D721Med (cell line): ENCODE data around the gene RELT.

Source experiments
- DNase-seq: peaks from one replicate; pipeline ENCODE4 v3.0.0; 2011; ENCODE audit warnings: low spot score; ENCODE audit not compliant: insufficient read length
- FAIRE-seq: peaks from 2 replicates; lab custom pipeline; 2011; peaks lifted over from hg19 to GRCh38; lab: Jason Lieb, UNC
- CTCF ChIP-seq: IDR thresholded peaks from 2 replicates; pipeline ENCODE4 v1.5.1; 2012; ENCODE audit warnings: mild to moderate bottlenecking, control low read depth; ENCODE audit not compliant: insufficient read depth; ENCODE audit errors: missing control alignments

Gene RELT

DNA sequence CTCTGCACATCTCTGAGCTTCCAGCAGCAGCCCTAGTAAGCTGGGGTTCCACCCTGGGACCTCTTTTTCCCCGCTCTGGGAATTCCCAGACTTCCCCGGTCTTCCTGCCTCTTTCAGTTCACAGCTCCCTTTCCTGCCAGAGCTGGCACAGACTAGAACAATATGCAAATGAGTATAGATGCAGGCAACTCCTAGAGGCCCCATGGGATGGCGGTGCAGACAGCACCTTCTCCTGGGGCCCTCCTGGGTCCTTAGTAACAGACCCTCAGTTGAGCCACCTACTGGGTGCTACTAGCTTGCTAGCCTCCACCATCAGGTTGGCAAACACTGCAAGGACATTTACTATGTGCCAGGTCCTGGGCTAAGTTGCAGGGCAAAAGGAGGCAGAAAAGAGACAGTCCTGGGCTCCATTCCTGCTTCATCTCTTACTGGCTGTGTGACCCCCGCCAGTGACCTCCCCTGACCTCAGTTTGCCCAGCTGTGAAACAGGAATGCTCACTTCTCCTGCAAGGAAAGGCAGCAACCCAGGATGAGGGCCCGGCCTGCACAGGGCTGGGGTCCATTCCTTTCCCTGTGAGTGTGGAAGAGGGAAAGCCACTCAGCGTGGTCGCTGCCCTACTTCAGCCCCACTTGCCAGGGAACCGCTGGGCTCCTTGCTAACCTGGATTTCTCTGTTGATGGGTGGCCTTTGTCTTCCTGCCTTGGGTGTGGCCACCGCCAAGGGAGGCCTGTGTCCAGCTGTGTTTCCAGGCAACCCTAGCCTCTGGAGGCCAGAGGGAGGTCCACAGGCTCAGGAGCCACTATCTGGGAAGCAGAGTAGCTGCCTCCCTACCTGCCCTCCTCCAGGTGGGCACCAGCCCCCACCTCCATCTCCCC, 7.3 kb downstream of the RELT start:
- FAIRE-seq, result no peak
- DNase-seq, result no peak
- TF ChIP-seq CTCF, result no peak

GRCh38 chr11:73384125-73384441, 7.9 kb downstream of the RELT start:
- FAIRE-seq, result no peak
- DNase-seq, result no peak
- TF ChIP-seq CTCF, result no peak

- no peak for DNase-seq
- TF ChIP-seq CTCF, result no peak
- no peak for FAIRE-seq
These were observed 8.3 kb downstream of the RELT start for GRCh38 chr11:73384531-73384871.

DNA sequence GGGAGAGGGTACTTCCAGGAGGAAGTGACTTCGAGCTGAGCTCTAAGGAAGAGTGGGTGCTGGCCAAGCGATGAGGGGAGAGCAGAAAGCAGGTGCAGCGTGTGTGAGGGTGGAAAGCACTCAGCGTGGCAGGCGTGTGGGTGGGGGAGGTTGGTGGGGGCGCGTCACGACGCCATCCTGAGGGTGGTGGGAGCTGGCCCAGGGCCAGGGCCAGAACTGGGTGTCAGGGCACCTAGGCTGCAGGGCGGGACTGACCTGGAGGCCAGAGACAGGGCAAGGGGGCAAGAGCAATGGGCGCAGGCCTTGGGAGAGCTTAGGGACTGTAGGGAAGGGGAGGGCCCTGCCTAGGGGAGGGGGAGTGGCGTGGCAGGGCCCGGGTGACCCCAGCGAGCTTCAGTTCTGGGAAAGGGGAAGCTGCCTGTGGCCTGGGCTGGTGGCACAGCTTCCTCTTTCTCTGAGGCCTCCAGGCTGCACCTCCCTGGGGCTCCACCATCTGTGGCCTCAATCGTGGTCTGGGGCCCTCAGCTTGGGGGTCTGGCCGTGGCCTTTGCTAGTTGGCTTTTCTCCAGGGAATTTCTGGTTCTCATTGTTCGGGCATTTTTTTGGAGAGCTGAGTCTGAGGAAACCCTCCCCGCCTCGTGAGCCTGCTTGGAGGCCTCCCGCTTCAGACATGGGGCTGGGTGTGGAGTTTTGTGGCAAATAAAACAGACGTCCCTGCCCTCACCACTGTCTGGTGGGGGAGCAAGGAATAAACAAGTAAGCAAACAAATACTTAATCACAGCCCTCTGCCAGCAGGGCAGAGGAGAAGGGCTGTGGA, 8.9 kb downstream of the RELT start:
- TF ChIP-seq CTCF, result no peak
- no peak for FAIRE-seq
- DNase-seq, result no peak

- no peak for TF ChIP-seq CTCF
- DNase-seq, result no peak
- FAIRE-seq, result no peak
These were observed 9.8 kb downstream of the RELT start for GRCh38 chr11:73386016-73386415.

- DNase-seq (no peak), FAIRE-seq (no peak)
- TF ChIP-seq CTCF, result no peak
These were observed 10.3 kb downstream of the RELT start for GRCh38 chr11:73386546-73386945.
